Progenitor cell of endocrine pancreas (in vitro differentiated cells): Measurements from ENCODE around the gene IRS2. TPM values are rescaled to one million over a fixed set of nuclear protein-coding genes. Genes with fewer than 3 reads are reported as not detected.

Source experiments
- DNase-seq: peaks from one replicate; pipeline ENCODE4 v3.0.0; 2021; ENCODE audit warnings: low spot score; ENCODE audit not compliant: unreplicated experiment
- H3K27ac Mint-ChIP-seq: 2 replicates; pipeline ENCODE4 v1.8.0; 2021; ENCODE audit warnings: mild to moderate bottlenecking, moderate library complexity, mixed read lengths
- H3K27me3 Mint-ChIP-seq: 2 replicates; pipeline ENCODE4 v1.8.0; 2021; ENCODE audit warnings: mixed read lengths
- H3K36me3 Mint-ChIP-seq: 2 replicates; pipeline ENCODE4 v1.8.0; 2022; ENCODE audit warnings: mixed read lengths; ENCODE audit not compliant: insufficient read depth
- H3K4me1 Mint-ChIP-seq: 2 replicates; pipeline ENCODE4 v1.8.0; 2021; ENCODE audit warnings: low read depth, mixed read lengths
- H3K4me3 Mint-ChIP-seq: 2 replicates; pipeline ENCODE4 v1.8.0; 2021; ENCODE audit warnings: low read depth, mild to moderate bottlenecking, moderate library complexity, mixed read lengths
- H3K9me3 Mint-ChIP-seq: 2 replicates; pipeline ENCODE4 v1.8.0; 2021; ENCODE audit warnings: low read depth, mixed read lengths
- CTCF ChIP-seq: fragments of 200-600 bp; sonication (generic); IDR thresholded peaks from one replicate; pipeline ENCODE4 v1.5.0; 2021; ENCODE audit warnings: antibody characterized with exemption, mild to moderate bottlenecking; ENCODE audit not compliant: unreplicated experiment
- total RNA-seq: library from RNA; stranded (reverse); gene quantifications from 2 replicates; pipeline ENCODE4 v1.2.1, GENCODE V29; 2021

The IRS2 gene
- total RNA-seq, 1 donor from 2014 or later: 11.9 TPM

- H3K4me3 Mint-ChIP-seq: no peak overlapping the region
- DNase-seq: no peak
- H3K27ac Mint-ChIP-seq: no peak overlapping the region
- no peaks in the 10 kb centered on the region for H3K36me3 Mint-ChIP-seq
- peaks cover 12% of the 10 kb centered on the region for H3K27me3 Mint-ChIP-seq
- H3K9me3 Mint-ChIP-seq: no peaks in the 10 kb centered on the region
- H3K4me1 Mint-ChIP-seq: peaks cover 8% of the 10 kb centered on the region
- no peak for TF ChIP-seq CTCF
Observed at GRCh38 chr13:109795011-109795410, 8.6 kb upstream of the IRS2 start.

GRCh38 chr13:109794095-109794494 lies 7.7 kb upstream of the IRS2 start:
- H3K4me3 Mint-ChIP-seq: no peak overlapping the region
- H3K9me3 Mint-ChIP-seq: no peaks in the 10 kb centered on the region
- H3K27me3 Mint-ChIP-seq: peaks cover 15% of the 10 kb centered on the region
- no peak overlapping the region for H3K27ac Mint-ChIP-seq
- TF ChIP-seq CTCF: no peak
- no peaks in the 10 kb centered on the region for H3K36me3 Mint-ChIP-seq
- peaks cover 8% of the 10 kb centered on the region for H3K4me1 Mint-ChIP-seq
- DNase-seq: no peak

- H3K9me3 Mint-ChIP-seq: no peaks in the 10 kb centered on the region
- H3K4me3 Mint-ChIP-seq: no peak overlapping the region
- no peak for TF ChIP-seq CTCF
- H3K36me3 Mint-ChIP-seq: no peaks in the 10 kb centered on the region
- H3K4me1 Mint-ChIP-seq: peaks cover 10% of the 10 kb centered on the region
- no peak overlapping the region for H3K27ac Mint-ChIP-seq
- no peak for DNase-seq
- H3K27me3 Mint-ChIP-seq: peaks cover 25% of the 10 kb centered on the region
Observed at GRCh38 chr13:109792416-109793059, 6.2 kb upstream of the IRS2 start.

DNA sequence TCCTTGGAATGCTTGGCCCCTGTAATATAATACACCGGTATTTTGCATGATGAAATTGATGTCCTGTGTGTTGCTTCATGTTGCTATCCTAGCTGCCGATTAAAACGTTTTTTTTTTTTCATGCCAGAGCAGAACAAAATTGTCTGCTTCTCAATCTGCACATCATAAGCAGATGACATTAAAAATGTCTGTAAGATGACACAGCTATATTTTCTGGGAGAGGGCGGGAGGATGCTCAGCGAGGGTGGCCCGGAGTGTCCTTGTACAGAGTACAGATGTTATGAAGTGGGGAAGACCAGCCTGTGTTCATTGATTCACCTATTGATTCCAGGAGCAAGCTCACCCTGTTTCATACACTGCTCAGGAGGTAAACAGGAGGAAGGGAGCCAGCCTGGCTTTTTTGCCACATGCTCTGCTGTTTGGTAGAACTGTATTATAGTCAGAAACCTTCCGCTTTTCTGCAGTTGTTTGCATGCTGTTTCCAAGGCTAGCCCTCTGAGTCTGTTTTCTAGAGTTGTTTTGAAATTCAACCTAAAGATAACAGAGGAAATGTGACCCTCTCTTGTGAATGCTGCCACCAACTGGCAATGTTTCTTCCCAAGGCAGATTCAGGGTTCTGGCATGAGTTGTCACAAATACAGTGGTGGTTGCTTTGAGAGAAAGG lies 4.7 kb upstream of the IRS2 start:
- Mint-ChIP-seq H3K4me3 (no peak overlapping the region), H3K27ac (peak overlapping the region; percentile 10), H3K9me3 (no peaks in the 10 kb centered on the region), H3K36me3 (no peaks in the 10 kb centered on the region), H3K4me1 (peaks cover 10% of the 10 kb centered on the region), H3K27me3 (peaks cover 19% of the 10 kb centered on the region)
- no peak for DNase-seq
- peak; percentile 45 for TF ChIP-seq CTCF

GRCh38 chr13:109790086-109790485 lies 3.7 kb upstream of the IRS2 start:
- Mint-ChIP-seq H3K27me3 (peaks cover 13% of the 10 kb centered on the region), H3K9me3 (no peaks in the 10 kb centered on the region)

More at GRCh38 chr13:109790086-109790485, 3.7 kb upstream of the IRS2 start:
- no peak for DNase-seq
- Mint-ChIP-seq H3K27ac (no peak overlapping the region), H3K4me1 (peaks cover 10% of the 10 kb centered on the region), H3K4me3 (no peak overlapping the region), H3K36me3 (no peaks in the 10 kb centered on the region)
- TF ChIP-seq CTCF: no peak
